Activated B cell treated with CpG ODN at 0.5 μM for 24 hours (primary cell): Measurements from ENCODE around the gene ARNT2. TPM values are rescaled to one million over a fixed set of nuclear protein-coding genes. Genes with fewer than 3 reads are reported as not detected.

Experiments used
- ATAC-seq: fragments of 200-7000 bp; cut with Tn5 transposase; one replicate; pipeline ENCODE4 v1.10.0; 2021; ENCODE audit warnings: low read depth, mild to moderate bottlenecking, moderate library complexity
- CTCF ChIA-PET: fragments of 350-600 bp; sonication (Branson Sonifier 250); formaldehyde crosslinking; loops from one replicate; lab custom pipeline; 2021; ENCODE audit warnings: antibody characterized with exemption; lab: Charles Lee
- POLR2A ChIA-PET: fragments of 350-600 bp; sonication (Branson Sonifier 250); formaldehyde crosslinking; loops from one replicate; lab custom pipeline; 2021; ENCODE audit warnings: antibody characterized with exemption; lab: Charles Lee
- DNase-seq: peaks from one replicate; pipeline ENCODE4 v3.0.0; 2022
- H3K27ac Mint-ChIP-seq: one replicate; pipeline ENCODE4 v1.8.0; 2020; ENCODE audit warnings: mixed read lengths
- H3K27me3 Mint-ChIP-seq: one replicate; pipeline ENCODE4 v1.8.0; 2021; ENCODE audit warnings: mixed read lengths
- H3K36me3 Mint-ChIP-seq: one replicate; pipeline ENCODE4 v1.8.0; 2021; ENCODE audit warnings: low read depth, mixed read lengths
- H3K4me1 Mint-ChIP-seq: one replicate; pipeline ENCODE4 v1.8.0; 2021; ENCODE audit warnings: mixed read lengths
- H3K4me3 Mint-ChIP-seq: one replicate; pipeline ENCODE4 v1.8.0; 2020; ENCODE audit warnings: mild to moderate bottlenecking, mixed read lengths
- H3K9me3 Mint-ChIP-seq: one replicate; pipeline ENCODE4 v1.8.0; 2020; ENCODE audit warnings: mixed read lengths
- intact Hi-C: fragments of 100-400 bp; cut with micrococcal nuclease; formaldehyde crosslinking; loops from one replicate; pipeline ENCODE4 v1.15.1; 2024
- total RNA-seq: library from RNA; stranded (reverse); gene quantifications from 2 replicates; pipeline ENCODE4 v1.2.3, GENCODE V29; 2022
- TF ChIP-seq, protein P1 (sequence below): fragments of 200-600 bp; IDR thresholded peaks from one replicate; pipeline ENCODE4 v1.8.0; 2022; ENCODE audit warnings: antibody characterized with exemption, mild to moderate bottlenecking

ARNT2 gene
- total RNA-seq, 1 donor from 2014 or later = not detected

GRCh38 chr15:80636675-80637074 is 232.5 kb downstream of the ARNT2 start:
- POLR2A ChIA-PET = no interaction called here
- no peak overlapping the region for H3K4me3 Mint-ChIP-seq
- TF ChIP-seq, protein P1, sequence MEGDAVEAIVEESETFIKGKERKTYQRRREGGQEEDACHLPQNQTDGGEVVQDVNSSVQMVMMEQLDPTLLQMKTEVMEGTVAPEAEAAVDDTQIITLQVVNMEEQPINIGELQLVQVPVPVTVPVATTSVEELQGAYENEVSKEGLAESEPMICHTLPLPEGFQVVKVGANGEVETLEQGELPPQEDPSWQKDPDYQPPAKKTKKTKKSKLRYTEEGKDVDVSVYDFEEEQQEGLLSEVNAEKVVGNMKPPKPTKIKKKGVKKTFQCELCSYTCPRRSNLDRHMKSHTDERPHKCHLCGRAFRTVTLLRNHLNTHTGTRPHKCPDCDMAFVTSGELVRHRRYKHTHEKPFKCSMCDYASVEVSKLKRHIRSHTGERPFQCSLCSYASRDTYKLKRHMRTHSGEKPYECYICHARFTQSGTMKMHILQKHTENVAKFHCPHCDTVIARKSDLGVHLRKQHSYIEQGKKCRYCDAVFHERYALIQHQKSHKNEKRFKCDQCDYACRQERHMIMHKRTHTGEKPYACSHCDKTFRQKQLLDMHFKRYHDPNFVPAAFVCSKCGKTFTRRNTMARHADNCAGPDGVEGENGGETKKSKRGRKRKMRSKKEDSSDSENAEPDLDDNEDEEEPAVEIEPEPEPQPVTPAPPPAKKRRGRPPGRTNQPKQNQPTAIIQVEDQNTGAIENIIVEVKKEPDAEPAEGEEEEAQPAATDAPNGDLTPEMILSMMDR = no peak
- no peak for DNase-seq
- no peak overlapping the region for H3K27ac Mint-ChIP-seq
- H3K9me3 Mint-ChIP-seq = peaks cover 2% of the 10 kb centered on the region
- CTCF ChIA-PET = no interaction called here
- no peaks in the 10 kb centered on the region for H3K27me3 Mint-ChIP-seq
- H3K4me1 Mint-ChIP-seq = no peaks in the 10 kb centered on the region
- no peaks in the 10 kb centered on the region for H3K36me3 Mint-ChIP-seq
- intact Hi-C loops = no loop called here
- ATAC-seq = no peak

GRCh38 chr15:80637747-80638146 is 233.6 kb downstream of the ARNT2 start:
- no peak for DNase-seq
- H3K4me3 Mint-ChIP-seq = no peak overlapping the region
- no peak for ATAC-seq
- H3K4me1 Mint-ChIP-seq = no peaks in the 10 kb centered on the region
- no peaks in the 10 kb centered on the region for H3K27me3 Mint-ChIP-seq
- POLR2A ChIA-PET = no interaction called here
- H3K27ac Mint-ChIP-seq = no peak overlapping the region
- CTCF ChIA-PET = no interaction called here
- intact Hi-C loops = no loop called here
- peaks cover 2% of the 10 kb centered on the region for H3K9me3 Mint-ChIP-seq
- H3K36me3 Mint-ChIP-seq = no peaks in the 10 kb centered on the region
- TF ChIP-seq, protein P1 = no peak

GRCh38 chr15:80638553-80639167 is 234.5 kb downstream of the ARNT2 start:
- Mint-ChIP-seq H3K36me3 (no peaks in the 10 kb centered on the region), H3K4me1 (no peaks in the 10 kb centered on the region), H3K27ac (no peak overlapping the region), H3K4me3 (no peak overlapping the region), H3K9me3 (peaks cover 2% of the 10 kb centered on the region), H3K27me3 (peaks cover 5% of the 10 kb centered on the region)
- ChIA-PET CTCF (no interaction called here), POLR2A (no interaction called here)
- TF ChIP-seq, protein P1 = no peak
- no peak for DNase-seq
- intact Hi-C loops = no loop called here
- no peak for ATAC-seq

GRCh38 chr15:80639168-80639555 is 235.0 kb downstream of the ARNT2 start:
- Mint-ChIP-seq H3K4me3 (no peak overlapping the region), H3K36me3 (no peaks in the 10 kb centered on the region), H3K27me3 (peaks cover 6% of the 10 kb centered on the region), H3K4me1 (no peaks in the 10 kb centered on the region), H3K27ac (no peak overlapping the region), H3K9me3 (peaks cover 2% of the 10 kb centered on the region)
- POLR2A ChIA-PET = no interaction called here
- intact Hi-C loops = no loop called here
- ATAC-seq (no peak), DNase-seq (no peak)
- TF ChIP-seq, protein P1 = no peak
- CTCF ChIA-PET = no interaction called here

- ChIA-PET CTCF (no interaction called here), POLR2A (no interaction called here)
- H3K9me3 Mint-ChIP-seq = peaks cover 2% of the 10 kb centered on the region
- DNase-seq (no peak), ATAC-seq (no peak)
- H3K36me3 Mint-ChIP-seq = no peaks in the 10 kb centered on the region
- no peaks in the 10 kb centered on the region for H3K4me1 Mint-ChIP-seq
- H3K27ac Mint-ChIP-seq = no peak overlapping the region
- intact Hi-C loops = no loop called here
- TF ChIP-seq, protein P1 = no peak
- no peak overlapping the region for H3K4me3 Mint-ChIP-seq
- peaks cover 6% of the 10 kb centered on the region for H3K27me3 Mint-ChIP-seq
Observed at GRCh38 chr15:80640531-80641121, 236.4 kb downstream of the ARNT2 start.
